ENCODE measurements around the gene CEP55. TPM values are rescaled to one million over a fixed set of nuclear protein-coding genes. Genes with fewer than 3 reads are reported as not detected.

Gene CEP55
- total and polyA plus RNA-seq, 10 of the 15 experiments (the other 5 are each of a cell fraction or from before 2014, with no cell fraction given) = 14.6 to 83.6 (median 52.0) TPM

DNA sequence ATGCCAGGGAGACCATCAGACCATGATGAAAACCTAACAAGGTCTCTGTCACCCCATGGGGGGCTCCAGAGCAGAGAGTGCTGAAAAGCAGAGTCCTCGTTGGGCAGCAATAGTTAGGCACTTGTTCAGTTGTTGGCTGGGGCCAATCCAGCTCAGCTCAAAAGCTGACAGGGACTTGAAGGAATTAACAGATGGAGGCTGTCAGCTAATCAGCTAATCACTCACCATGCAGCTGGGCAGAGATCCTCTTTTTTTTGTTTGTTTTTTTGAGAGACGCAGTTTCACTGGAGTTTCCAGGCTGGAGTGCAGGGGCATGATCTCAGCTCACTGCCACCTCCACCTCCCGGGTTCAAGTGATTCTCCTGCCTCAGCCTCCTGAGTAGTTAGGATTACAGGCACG lies 18.1 kb downstream of the CEP55 start:
- Histone ChIP-seq H3K79me2 (ENCODE audit: control insufficient read depth, insufficient read depth, low read length) (no peaks in the 10 kb centered on the region), H3K4me2 (ENCODE audit: control insufficient read depth, insufficient read depth) (no peak overlapping the region), H3K9ac (ENCODE audit: control insufficient read depth, insufficient read depth, low read length) (no peak overlapping the region), H3K4me3 (no peak overlapping the region), H2AFZ (ENCODE audit: control insufficient read depth, low read depth, low read length) (no peak overlapping the region), H3K4me1 (ENCODE audit: control insufficient read depth, insufficient read depth, low read length) (no peaks in the 10 kb centered on the region), H3K27me3 (replicated peaks in 1 of 2; ENCODE audit: control insufficient read depth in 2 of 2, insufficient read depth in 2 of 2, low read length in 1 of 2) (no peaks in the 10 kb centered on the region), H4K20me1 (ENCODE audit: control insufficient read depth, insufficient read depth) (no peaks in the 10 kb centered on the region), H3K36me3 (ENCODE audit: control insufficient read depth in 2 of 2, insufficient read depth in 2 of 2, low read length in 1 of 2) (peaks cover 8 to 20% of the 10 kb centered on the region in 2 experiments), H3K27ac (ENCODE audit: control insufficient read depth, insufficient read depth) (no peak overlapping the region), H3K9me3 (replicated peaks; ENCODE audit: control insufficient read depth, insufficient read depth, low read length) (no peaks in the 10 kb centered on the region; the same call in 2 of the 3 replicates)
- WGBS (ENCODE audit: insufficient coverage, insufficient replicate concordance, low lambda C conversion rate, missing lambda C conversion rate) = 100% methylated on average over 4 of the region's 4 CpGs
- ATAC-seq = no peak
- CTCF ChIA-PET = interaction anchor here (2.0 to 16.1 kb wide), 4 partner anchors 12 to 138 kb away, joined by 5 to 232 read pairs (median 46); partner anchors contain the start of genes CEP55 and MYOF
- FAIRE-seq = no peak
- RAD21 ChIA-PET (ENCODE audit: unreplicated experiment) = interaction anchor here (7.0 kb wide), 1 partner anchor 138 kb away, joined by 67 read pairs; no protein-coding TSS in a partner anchor
- no peak for DNase-seq (ENCODE audit: low read depth, low spot score)
- SMC1A ChIA-PET (ENCODE audit: uncharacterized antibody, unreplicated experiment) = interaction anchor here (1.4 to 2.0 kb wide), 2 partner anchors 17 to 138 kb away, joined by 4 to 17 read pairs; no protein-coding TSS in a partner anchor
- intact Hi-C loops (cut with micrococcal nuclease; ENCODE audit: unreplicated experiment) (no loop called here), in situ Hi-C loops (cut with MboI) (no loop called here)
- BruUV-seq (replicated peaks) = no TSS peak
- TF ChIP-seq, protein P1, sequence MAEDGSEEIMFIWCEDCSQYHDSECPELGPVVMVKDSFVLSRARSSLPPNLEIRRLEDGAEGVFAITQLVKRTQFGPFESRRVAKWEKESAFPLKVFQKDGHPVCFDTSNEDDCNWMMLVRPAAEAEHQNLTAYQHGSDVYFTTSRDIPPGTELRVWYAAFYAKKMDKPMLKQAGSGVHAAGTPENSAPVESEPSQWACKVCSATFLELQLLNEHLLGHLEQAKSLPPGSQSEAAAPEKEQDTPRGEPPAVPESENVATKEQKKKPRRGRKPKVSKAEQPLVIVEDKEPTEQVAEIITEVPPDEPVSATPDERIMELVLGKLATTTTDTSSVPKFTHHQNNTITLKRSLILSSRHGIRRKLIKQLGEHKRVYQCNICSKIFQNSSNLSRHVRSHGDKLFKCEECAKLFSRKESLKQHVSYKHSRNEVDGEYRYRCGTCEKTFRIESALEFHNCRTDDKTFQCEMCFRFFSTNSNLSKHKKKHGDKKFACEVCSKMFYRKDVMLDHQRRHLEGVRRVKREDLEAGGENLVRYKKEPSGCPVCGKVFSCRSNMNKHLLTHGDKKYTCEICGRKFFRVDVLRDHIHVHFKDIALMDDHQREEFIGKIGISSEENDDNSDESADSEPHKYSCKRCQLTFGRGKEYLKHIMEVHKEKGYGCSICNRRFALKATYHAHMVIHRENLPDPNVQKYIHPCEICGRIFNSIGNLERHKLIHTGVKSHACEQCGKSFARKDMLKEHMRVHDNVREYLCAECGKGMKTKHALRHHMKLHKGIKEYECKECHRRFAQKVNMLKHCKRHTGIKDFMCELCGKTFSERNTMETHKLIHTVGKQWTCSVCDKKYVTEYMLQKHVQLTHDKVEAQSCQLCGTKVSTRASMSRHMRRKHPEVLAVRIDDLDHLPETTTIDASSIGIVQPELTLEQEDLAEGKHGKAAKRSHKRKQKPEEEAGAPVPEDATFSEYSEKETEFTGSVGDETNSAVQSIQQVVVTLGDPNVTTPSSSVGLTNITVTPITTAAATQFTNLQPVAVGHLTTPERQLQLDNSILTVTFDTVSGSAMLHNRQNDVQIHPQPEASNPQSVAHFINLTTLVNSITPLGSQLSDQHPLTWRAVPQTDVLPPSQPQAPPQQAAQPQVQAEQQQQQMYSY (CRISPR knock-in tag; IDR thresholded peaks at IDR 0.05) = no peak
- TF ChIP-seq KLF5 (IDR thresholded peaks at IDR 0.05; ENCODE audit: partially characterized antibody) (no peak), SMARCA5 (IDR thresholded peaks at IDR 0.05) (no peak), ZNF622 (IDR thresholded peaks at IDR 0.05) (no peak), SPI1 (IDR thresholded peaks at IDR 0.05; ENCODE audit: borderline replicate concordance, insufficient read depth, low read depth, low read length) (no peak), CUX1 (IDR thresholded peaks at IDR 0.05; ENCODE audit: insufficient replicate concordance, low read depth, low read length) (no peak), ATF2 (IDR thresholded peaks at IDR 0.05; ENCODE audit: low read length) (no peak), TBL1XR1 (IDR thresholded peaks at IDR 0.05; ENCODE audit: low read depth, low read length) (no peak), BMI1 (IDR thresholded peaks at IDR 0.05; ENCODE audit: borderline replicate concordance) (no peak), EGR1 (IDR thresholded peaks at IDR 0.05; ENCODE audit: borderline replicate concordance in 1 of 2, low read depth in 2 of 2, low read length in 2 of 2) (no peak), RAD21 (IDR thresholded peaks at IDR 0.05; ENCODE audit: insufficient read depth, low read depth, low read length) (no peak), RAD51 (IDR thresholded peaks at IDR 0.05) (no peak)
- POLR2A ChIA-PET = interaction anchor here (0.7 kb wide), 1 partner anchor 138 kb away, joined by 3 read pairs; no protein-coding TSS in a partner anchor

All from GM12878 (cell line).